Epithelial cell of esophagus (primary cell): ENCODE results near the gene HOXA11.
A peak's percentile ranks its signal among the peaks of the same experiment; 100 is the strongest.

ENCODE experiments used
- DNase-seq: peaks from one replicate; pipeline ENCODE4 v3.0.0; 2010; ENCODE audit warnings: low read depth
- H3K4me3 ChIP-seq: 2 replicates; pipeline ENCODE4 v1.5.1; 2011; ENCODE audit warnings: mild to moderate bottlenecking, low read length, control low read depth
- TF ChIP-seq, protein P1 (sequence below): IDR thresholded peaks from 2 replicates; pipeline ENCODE4 v1.5.1; 2011; ENCODE audit warnings: low read depth, mild to moderate bottlenecking, low read length, control low read depth, inconsistent platforms; ENCODE audit not compliant: insufficient read depth; ENCODE audit errors: missing control alignments

HOXA11 gene

GRCh38 chr7:27161721-27162560 lies 23.1 kb downstream of the HOXA11 start:
- TF ChIP-seq, protein P1, sequence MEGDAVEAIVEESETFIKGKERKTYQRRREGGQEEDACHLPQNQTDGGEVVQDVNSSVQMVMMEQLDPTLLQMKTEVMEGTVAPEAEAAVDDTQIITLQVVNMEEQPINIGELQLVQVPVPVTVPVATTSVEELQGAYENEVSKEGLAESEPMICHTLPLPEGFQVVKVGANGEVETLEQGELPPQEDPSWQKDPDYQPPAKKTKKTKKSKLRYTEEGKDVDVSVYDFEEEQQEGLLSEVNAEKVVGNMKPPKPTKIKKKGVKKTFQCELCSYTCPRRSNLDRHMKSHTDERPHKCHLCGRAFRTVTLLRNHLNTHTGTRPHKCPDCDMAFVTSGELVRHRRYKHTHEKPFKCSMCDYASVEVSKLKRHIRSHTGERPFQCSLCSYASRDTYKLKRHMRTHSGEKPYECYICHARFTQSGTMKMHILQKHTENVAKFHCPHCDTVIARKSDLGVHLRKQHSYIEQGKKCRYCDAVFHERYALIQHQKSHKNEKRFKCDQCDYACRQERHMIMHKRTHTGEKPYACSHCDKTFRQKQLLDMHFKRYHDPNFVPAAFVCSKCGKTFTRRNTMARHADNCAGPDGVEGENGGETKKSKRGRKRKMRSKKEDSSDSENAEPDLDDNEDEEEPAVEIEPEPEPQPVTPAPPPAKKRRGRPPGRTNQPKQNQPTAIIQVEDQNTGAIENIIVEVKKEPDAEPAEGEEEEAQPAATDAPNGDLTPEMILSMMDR = no peak
- DNase-seq = no peak
- no peak overlapping the region for H3K4me3 ChIP-seq

DNA sequence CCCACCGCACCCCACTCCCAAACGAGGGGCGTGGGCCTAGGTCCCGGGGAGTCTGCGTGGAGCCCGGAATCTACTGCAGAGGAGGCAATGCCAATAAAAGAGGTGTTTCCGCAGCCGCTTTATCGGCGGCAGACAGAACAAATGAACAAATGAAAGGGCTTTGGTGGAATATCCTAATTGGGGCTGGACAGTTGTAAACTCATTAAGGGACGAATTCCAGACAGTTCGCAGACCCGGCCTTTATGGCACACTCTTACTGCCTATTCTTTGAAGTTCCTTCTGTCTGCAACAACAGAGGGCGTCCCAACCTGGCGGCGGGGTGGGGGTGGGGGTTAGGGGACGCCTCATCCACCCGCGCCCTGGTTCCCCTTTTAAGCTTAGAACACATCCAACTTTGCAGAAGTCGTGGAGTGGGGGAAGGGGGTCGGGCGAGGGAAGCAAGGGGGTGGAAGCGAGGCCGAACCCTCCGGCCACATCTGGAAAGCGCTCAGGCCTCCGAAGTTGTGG lies 23.8 kb downstream of the HOXA11 start:
- no peak for DNase-seq
- TF ChIP-seq, protein P1 = no peak
- peak overlapping the region; percentile 52 for H3K4me3 ChIP-seq

GRCh38 chr7:27160546-27161213 lies 24.4 kb downstream of the HOXA11 start:
- DNase-seq = peak; percentile 75
- H3K4me3 ChIP-seq = peak overlapping the region; percentile 52
- TF ChIP-seq, protein P1 = peak; percentile 91

- TF ChIP-seq, protein P1 = no peak
- no peak overlapping the region for H3K4me3 ChIP-seq
- no peak for DNase-seq
These were observed 24.9 kb downstream of the HOXA11 start for GRCh38 chr7:27160145-27160545.

- DNase-seq = no peak
- TF ChIP-seq, protein P1 = no peak
- no peak overlapping the region for H3K4me3 ChIP-seq
These were observed 25.5 kb downstream of the HOXA11 start for GRCh38 chr7:27159266-27160144.

DNA sequence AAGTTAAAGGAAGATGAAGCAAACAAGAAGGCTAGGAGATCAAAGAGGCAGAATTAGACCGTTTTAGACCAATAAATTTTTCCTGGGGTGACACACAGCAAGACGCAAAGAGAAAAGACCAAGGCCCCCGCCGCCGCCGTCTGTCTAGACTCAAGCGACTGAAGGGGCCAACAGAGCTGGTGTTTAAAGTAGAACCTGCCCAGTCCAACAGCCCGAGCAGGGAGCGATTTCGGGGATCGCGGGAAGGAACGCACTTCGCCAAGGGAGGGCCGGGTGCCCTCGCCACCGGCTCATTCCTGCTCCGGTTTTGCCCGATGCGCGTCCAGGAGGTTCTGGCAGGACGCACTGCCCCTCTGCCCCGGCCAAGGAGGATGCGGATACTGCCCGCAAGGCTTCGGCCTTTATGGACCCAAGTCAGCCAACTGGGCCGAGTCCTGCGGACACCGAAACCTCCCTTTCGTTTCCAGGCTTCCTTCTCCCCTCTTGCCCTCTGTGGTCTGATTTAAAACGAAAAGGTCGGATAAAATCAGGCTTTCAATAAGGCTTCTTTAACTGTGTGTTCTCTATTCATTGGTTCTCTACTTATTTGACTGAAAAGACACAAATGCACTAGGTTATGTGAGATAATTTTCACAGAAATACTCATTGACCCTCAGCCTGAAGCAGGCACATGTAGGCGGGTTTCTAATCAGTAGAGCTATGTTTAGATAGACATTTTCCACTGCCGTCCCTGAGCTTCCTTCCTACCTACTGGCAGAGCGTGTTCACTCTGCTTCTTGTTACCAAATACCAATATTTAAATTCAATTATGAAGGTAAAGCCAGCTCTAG lies 26.4 kb downstream of the HOXA11 start:
- TF ChIP-seq, protein P1 = no peak
- H3K4me3 ChIP-seq = no peak overlapping the region
- no peak for DNase-seq
